8988T (cell line): Measurements from ENCODE around the gene GABPB1.

ENCODE experiments used
- DNase-seq: peaks from one replicate; pipeline ENCODE4 v3.0.0; 2011

The GABPB1 gene

DNA sequence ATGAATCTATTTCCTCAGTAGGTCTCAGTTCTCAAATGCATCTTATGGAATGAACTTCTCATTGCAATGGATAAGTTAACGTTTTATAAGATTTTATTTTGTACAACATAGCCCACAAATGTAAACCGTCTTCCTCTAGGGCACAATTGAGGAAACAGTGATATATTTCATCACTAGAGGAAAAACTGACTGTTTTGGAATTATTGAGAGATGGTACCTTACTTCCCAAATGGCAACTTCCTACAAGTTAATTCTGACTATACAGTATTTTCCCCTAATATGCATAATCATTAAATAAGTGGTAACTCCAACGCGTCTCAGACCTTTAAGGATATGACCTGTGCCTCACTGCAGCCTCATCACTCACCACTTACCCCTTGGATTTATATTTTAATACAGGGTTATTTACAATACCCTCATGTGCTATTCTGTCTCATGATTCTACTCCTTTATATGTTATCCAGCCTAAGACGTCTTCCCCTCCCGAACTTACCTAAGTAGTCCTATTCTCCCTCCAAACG is 13.3 kb downstream of the GABPB1 start:
- DNase-seq = no peak

DNA sequence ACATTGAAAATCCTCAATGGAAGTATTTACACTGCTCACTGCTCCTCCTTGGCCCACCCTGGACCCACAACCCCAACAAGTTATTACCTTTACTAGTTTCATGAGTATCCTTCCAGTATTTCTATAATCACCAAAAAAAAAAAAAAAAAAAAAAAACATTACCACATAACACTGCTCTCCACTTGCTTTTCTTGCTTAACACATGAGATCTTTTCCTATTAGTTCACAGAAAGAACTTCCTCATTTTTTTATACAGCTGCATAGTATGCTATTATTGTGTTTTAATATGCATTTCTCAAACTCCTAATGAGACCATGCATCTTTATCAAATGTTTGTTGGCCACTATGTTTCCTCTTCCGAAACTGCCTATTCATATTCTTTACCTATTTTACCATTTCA is 14.6 kb downstream of the GABPB1 start:
- DNase-seq = no peak

DNA sequence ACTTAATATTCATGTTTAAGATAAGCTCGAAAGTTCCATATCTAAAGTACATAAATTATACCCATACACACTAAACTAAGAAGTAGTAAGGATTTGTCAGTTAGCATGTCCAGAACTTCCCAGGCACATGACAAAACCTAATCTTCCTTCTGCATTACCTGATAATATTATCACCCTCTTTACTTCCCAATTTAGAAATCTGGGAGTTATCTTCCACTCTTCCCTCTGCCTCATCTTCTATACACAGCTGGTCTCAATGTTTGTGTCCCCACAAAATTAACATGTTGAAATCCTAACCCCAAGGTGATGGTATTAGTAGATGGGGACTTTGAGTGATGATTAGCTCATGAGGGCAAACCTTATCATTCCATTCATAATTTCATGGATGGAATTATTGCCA is 15.3 kb downstream of the GABPB1 start:
- no peak for DNase-seq

DNA sequence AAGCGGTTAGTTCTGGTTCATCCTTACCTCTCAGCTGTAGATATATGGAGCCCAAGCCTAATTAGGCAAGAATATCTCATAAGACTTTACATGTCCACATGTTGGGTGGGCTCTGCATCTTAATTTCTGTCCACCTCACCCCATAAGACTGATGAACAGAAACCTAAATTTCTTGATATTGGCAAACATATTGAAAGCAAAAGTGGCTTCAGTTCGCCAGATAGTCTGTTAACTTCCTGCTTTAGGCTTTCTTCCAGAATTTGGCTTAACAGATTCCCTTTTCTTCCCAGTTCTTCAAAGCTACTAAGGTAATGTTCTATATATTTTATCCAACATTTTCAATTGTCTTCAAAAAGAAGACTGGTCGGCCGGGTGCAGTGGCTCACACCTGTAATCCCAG is 19.7 kb downstream of the GABPB1 start:
- no peak for DNase-seq

DNA sequence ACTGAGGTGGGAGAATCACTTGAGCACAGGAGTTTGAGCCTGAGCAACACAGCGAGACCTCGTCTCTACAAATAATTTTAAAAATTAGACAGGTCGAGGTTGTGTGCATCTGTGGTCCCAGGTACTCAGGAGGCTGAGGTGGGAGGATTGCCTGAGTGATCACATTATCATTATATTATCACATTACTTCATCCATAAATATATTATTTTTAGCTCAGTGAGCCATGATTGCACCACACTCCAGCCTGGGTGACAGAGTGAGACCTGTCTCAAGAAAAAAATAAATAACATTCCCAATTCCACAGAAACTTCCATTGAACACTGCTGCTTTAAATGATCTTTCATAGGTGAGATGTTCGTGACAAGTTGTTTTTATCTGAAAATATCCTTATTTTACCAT is 21.8 kb downstream of the GABPB1 start:
- no peak for DNase-seq

DNA sequence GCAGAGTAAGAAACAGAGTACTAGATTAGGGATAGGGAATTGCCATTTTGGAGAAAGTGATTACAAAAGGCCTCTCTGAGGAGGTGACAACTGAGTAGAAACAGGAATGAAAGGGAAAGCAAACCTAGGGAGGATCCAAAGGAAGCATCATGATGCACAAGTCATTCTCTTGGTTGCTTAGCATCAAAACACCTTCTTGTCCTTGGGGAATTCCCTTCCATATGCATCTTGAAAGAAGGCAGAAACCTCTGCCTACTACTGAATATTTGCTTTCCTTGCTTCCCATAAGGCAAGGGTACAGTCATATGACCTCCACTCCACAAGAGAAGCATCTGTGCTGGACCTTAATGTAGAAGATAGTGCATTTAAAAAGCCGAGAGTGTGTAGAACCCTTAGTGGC is 24.1 kb downstream of the GABPB1 start:
- DNase-seq = no peak

DNA sequence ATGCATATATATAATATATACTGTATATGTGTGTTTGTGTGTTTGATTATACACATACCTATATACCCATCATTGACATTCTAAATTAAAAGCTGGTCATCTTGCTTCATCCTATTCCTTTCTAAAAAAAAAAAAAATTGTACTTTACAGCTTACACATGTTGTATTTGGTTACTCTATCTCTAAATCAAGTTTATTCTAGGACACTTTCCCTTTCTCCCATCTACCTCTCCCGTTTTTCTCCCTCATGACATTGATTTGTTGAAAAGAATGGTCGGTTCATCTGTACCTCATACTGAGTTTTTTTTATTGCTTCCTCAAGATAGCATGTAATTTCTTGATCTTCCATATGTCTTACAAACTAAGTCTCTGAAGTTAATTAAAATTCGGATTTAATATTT is 26.9 kb downstream of the GABPB1 start:
- DNase-seq = no peak

DNA sequence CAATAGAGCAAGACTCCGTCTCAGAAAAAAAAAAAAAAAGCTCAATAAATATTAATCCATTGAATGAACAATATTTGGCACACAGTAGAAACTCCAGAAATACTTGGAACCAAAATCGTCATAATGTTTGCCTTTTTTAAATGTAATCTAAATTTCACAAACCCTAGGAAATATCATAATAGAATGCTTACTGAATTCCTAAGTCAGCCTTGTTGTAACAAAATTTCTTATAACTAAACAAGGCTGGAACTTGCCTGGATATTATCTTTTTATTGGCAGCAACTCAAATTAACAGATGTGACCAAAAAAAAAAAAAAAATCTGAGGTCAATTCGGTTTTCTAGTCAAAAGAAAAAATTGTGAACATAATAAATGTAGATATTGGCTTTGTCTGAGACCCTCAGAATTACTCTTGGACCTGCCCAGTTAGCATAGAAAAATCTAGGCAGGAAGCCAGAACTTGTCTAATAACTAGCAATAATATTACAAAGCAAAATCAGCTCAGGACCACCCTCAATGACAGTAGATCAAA is 33.3 kb downstream of the GABPB1 start:
- no peak for DNase-seq

DNA sequence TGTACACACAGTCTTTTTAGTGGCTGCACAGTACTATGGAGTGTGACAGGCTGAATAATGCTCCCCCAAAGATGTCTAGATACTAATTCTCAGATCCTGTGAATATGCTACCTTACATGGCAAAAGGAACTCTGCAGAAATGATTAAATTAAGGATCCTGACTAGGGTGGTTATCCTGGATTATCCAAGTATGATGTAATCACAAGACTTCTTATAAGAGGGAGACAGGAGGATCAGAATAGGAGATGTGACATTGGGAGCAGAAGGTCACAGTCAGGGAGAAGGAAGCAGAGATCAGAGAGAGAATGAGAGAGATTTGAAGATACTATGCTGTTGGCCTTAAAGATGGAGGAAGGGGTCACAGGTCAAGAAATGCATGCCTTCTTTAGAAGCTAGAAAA is 34.5 kb downstream of the GABPB1 start:
- DNase-seq = no peak

DNA sequence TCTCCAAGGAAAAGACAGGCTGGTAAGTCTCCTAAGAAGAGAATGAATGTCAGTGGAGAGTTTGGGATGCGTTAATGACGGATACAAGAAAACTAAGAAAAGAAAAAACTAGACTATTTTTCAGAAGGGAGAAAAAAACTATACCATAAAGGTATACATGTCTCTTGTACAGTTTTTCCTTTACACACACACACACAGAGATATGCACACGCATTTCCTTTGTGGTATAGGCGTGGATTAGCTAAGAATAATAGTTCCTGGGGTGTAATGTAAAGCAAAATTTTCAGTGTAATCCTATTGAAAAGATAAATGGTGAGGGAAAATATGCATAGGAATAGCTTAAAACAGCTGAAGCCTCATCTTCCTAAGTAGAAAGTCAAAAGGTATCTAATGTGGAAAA is 36.3 kb downstream of the GABPB1 start:
- no peak for DNase-seq

DNA sequence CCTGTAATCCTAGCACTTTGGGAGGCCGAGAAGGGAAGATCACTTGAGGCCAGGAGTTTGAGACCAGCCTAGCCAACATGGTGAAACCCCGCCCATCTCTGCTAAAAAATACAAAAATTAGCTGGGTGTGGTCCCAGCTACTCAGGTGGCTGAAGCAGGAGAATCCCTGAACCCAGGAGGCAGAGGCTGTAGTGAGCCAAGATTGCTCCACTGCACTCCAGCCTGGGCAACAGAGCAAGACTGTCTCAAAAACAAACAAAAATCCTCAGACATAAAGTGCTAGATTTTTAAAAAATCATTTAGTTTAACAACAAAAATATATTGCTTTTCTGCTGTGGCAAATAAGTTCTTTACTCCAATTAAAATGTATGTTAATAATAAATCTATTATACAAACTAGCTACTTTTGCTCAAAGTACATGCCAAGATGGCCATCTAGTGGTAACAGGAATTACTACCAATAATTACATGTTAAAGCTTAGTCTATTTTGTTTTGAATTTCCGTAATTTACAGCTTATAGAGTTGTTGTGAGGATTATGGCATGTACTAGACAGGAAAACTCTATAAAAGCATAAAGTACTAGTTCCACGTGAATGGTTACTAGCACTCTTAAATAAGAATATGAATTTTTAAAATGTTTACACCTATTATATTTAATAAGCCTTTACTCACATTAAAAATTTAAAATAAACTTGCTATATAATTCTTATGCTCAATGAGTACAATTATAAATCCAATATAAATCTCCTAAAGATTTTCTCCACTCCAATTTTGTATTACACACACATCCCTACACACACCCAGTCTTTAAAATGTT is 39.0 kb downstream of the GABPB1 start:
- no peak for DNase-seq

DNA sequence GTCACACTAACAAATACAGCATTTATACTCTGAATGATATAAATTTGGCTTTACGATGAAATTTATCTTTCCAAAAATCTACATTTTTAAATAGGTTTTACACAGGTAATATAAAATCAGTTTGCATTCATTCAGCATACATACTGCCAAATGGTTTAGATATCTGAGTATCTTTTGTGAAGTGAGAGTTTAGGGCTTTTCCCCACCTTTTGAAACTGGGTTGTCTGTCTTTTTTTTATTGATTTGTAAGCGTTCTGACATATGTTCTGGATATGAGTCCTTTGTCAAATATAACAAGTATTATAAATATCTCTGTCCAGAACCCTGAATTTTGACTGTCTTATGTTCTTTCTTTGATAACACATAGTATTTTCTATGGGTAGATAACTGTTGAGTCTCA is 42.4 kb downstream of the GABPB1 start:
- DNase-seq = no peak

DNA sequence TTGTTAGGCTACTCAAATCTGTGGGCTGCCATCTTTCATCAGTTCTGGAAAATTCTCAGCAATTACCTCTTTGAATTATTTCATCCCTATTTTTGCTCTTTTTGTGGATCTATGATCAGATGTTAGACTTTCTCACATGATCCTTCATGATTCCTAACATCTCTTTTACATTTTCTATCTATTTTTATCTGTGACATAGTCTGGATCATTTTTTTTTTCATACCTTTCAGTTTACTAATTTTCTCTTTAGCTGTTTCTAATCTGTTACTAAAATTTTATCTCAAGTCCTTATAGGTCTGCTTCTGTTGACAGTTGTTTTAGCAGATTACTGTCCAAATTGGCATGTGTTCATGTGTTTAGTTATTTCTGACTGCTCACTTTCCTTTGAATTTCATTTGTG is 47.2 kb downstream of the GABPB1 start:
- DNase-seq = no peak

DNA sequence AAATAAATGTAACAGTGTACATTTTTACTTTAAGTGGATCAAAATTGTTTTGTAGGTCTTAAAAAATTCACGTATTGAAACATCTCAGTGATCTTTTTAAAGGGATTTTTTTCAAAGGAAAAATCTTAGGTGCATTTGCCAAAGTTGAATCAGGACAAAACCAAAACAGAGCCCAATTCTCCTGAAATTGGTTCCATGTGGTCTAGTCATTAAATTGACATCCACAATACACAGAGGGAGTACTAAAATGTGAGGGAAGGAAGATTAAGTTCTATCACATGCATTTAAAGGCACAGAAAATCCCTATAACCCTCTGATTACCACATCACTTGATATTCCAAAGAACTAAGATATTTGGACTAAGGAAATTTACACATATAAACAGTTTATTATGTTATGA is 50.2 kb downstream of the GABPB1 start:
- DNase-seq = no peak

DNA sequence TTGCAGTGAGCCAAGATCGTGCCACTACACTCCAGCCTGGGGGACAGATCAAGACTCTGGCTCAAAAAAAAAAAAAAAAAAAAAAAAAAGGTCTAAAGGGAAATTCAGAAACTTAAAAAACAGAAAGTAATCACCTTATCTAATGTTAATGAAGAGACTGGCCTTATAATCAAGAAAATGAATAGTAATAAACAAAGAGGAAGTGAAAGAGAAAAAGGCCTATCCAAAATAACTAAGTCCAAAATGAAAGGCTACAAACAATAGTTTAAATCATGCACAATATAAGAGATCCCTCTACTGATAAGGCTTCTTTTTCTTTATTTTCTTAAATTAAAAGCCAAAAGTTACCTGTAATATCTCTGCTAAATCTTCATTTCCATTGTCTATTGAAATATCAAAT is 52.4 kb downstream of the GABPB1 start:
- DNase-seq = no peak

DNA sequence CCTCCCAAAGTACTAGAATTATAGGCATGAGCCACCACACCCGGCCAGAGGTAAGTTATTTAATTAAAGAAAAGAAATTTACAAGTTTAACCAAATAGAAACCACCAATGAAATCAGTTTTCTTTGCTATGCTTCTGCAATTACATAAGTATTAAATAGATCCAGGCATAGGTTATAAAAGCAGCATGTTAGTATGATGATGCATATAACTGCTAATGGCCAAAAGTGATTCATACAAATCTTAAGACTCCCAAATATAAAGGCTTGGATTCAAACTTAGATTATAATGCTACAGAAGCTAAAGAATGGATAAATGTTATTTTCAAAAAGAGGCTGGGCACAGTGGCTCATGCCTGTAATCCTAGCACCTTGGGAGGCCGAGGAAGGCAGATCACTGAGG is 56.7 kb downstream of the GABPB1 start:
- no peak for DNase-seq

DNA sequence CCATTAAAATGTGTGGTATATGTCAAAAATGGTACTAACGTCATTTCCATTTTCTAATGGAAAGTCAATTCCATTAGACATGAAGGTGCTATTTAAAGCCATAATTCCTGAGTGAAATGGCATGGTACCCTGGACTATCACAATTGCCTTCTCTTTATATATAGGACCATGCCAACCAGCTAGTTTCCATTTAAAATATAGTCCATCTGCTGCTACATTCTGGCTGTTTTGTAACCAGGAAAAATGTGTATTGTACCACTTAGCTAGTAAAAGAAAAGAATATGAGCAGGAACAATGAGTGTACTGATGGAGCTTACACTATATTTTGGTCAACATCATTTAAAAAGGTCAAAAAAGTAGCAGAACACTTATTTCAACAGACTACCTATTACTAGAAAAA is 59.0 kb downstream of the GABPB1 start:
- DNase-seq = no peak

DNA sequence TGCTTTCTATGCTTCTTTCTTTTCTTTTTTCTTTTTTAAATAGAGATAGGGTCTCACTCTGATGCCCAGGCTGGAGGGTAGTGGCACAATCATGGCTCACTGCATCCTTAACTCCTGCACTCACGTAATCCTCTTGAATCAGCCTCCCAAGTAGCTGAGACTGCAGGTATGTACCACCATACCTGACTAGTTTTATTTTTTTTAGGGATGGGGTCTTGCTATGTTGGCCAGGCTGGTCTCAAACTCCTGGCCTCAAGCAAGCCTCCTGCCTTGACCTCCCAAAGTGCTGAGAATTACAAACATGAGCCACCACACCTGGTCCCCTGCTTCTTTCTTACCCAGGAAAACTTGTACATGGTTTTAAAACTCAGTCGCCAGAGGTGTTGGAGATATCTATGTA is 65.2 kb downstream of the GABPB1 start:
- DNase-seq = no peak

DNA sequence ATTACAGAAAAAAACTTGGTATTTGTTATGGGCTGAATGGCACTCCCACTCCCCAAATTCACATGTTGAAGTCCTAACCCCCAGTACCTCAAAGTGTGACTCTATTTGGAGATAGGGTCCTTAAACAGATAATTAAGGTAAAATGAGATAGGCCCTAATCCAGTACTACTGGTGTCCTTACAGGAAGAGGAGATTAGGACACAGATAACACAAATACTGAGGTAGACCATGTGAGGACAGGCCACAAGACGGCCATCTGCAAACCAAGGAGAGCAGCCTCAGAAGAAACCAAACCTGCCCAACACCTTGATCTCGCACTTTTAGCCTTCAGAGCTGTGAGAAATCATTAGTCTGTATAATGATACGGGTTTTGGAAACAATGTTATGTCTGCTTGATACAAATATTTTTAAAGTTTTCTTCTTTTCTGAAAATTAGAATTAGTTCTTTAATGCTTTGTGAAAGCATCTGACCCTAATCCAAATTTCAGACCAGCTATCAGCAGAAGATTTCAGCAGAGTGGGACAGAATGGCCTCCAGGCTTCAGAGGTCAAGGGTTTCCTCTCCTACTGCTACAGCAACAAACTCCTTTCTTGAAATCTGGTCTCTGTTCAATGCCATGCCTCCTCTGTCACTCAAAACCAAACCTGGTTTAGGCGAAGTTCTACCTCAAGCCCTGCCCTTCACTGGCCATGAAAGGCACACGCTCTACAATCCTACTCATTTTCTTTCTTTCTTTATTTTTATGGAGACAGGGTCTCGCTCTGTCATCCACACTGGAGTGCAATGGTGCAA is 67.5 kb downstream of the GABPB1 start:
- DNase-seq = no peak

DNA sequence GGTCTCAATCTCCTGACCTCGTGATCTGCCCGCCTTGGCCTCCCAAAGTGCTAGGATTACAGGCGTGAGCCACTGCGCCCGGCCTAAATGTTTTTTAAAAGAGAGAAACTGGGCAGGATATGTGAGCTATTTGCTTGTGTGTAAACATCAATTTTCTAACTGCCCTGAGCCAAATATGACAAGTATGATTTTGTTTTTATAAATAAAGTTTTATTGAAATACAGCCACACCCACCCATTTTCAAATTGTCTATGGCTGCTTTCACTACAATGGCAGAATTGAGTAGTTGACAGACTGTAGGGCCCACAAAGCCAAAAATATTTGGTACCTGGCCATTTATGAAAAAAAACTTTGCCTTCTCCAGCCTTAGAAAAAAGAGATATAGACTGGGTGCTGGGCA is 73.6 kb downstream of the GABPB1 start:
- DNase-seq = no peak

DNA sequence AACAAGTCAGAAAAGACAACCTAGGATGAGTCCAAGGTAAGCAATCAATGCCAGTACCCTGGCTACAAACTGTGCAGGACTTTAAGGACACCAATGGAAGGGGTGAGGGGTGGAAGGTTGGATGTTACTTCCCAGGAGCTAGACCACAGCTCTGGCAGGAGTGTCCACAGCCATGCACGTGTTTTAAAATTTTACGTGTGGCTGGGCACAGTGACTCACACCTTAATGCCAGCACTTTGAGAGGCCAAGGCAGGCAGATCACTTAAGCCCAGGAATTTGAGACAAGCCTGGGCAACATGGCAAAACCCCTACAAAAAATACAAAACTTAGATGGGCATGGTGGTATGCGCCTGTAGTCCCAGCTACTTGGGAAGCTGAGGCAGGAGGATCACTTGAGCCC is 74.7 kb downstream of the GABPB1 start:
- no peak for DNase-seq

DNA sequence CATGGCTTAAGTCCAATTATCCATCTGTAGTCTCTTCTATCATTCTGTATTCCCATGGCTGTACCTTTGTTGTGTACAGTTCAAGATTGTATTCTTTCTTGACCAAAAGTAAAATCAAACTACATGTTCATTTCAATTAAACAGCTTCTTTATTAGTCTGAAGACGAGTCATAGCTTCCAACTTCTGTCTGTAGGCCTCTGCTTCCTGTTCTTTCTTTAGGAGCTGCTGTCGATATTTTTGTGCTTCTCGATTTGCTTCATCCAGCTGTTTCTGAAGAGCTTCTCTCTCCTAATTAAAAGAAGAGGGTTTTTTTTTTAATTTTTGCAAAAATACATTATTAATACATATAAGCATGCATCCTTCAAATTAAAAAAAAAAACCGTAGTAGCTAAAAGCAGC is 76.5 kb downstream of the GABPB1 start:
- no peak for DNase-seq

DNA sequence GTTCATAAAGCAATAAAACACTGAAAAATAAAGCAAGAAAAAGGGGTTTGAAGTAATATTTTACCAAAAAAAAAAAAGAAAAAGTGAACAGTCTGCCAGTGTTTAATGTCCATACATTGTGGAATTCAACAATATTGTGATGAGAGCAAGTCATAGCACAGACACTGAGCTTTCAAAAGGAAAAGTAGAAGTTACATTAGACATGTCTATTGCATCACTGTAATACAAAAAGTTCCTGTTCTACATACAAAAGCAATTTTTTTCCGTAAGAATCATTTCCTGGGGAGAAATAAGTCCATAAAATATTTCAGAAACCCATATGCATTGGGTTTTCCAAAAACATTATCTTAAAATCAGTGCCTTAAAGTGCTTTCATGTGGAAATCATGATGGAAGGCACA is 77.6 kb downstream of the GABPB1 start:
- no peak for DNase-seq

DNA sequence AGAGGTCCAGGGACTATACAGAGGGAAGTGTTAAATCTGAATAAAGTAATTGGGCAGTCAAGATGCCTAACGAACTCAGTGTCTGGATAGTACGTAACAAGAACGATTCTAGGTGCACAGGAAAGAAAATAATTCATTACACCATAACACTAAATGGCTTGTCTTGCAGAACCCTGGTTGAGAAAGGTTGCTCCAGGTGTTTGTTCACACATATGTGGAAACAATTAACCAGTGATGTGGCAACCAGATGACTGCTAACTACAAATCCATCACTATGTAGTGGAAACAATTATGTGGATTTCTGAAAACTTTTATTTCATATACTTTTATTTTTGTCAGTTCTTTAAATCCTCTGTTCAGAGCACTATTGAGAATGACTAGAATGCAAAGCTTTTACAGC is 79.1 kb downstream of the GABPB1 start:
- DNase-seq = no peak
